ENCODE results near the gene PKM.

GRCh38 chr15:72180761-72181324, 50.1 kb downstream of the PKM start:
- TF ChIP-seq CTCF (conservative IDR thresholded peaks at IDR 0.05 in 1 of 2, IDR thresholded peaks at IDR 0.05 in 1 of 2; ENCODE audit: extremely low read depth in 1 of 2, insufficient read depth in 1 of 2, low read depth in 1 of 2, low read length in 2 of 2) (no peak), EZH2 (IDR thresholded peaks at IDR 0.05; ENCODE audit: borderline replicate concordance, low read length) (no peak)

Measured in mammary epithelial cell (primary cell).